ENCODE measurements around the gene CTAGE4. TPM values are rescaled to one million over a fixed set of nuclear protein-coding genes. Genes with fewer than 3 reads are reported as not detected.

CTAGE4 gene
- 1.7 TPM in 1 of 2 replicates, not detected in the other for total RNA-seq

GRCh38 chr7:144183166-144183565 is at the start of gene CTAGE4:
TSS of gene CTAGE4 (plus strand) at chr7:144183466. CDS start at chr7:144183504, 38 bp downstream.

GRCh38 chr7:144195212-144195872 is 12.1 kb downstream of the CTAGE4 start, which contains the start of gene ARHGEF35:
TSS of gene ARHGEF35 (minus strand) at chr7:144195833. CDS start at chr7:144188383, 7,450 bp downstream.

Other genes starting within 250 kb of the CTAGE4 start
- not detected in 2 replicates for gene OR2F2, start 248.2 kb upstream of the CTAGE4 start, total RNA-seq
- under 0.01 TPM in 1 of 2 replicates, not detected in the other for gene OR2F1, start 228.6 kb upstream of the CTAGE4 start, total RNA-seq
- under 0.01 TPM in 1 of 2 replicates, not detected in the other for gene OR6B1, start 183.1 kb upstream of the CTAGE4 start, total RNA-seq
- gene OR2A5, start 134.5 kb upstream of the CTAGE4 start, total RNA-seq, result not detected in 2 replicates
- gene OR2A25, start 113.7 kb upstream of the CTAGE4 start, total RNA-seq, result not detected in 2 replicates
- not detected in 2 replicates for gene OR2A12, start 97.2 kb upstream of the CTAGE4 start, total RNA-seq
- gene OR2A2, start 73.9 kb upstream of the CTAGE4 start, total RNA-seq, result not detected in 2 replicates
- not detected in 2 replicates for gene OR2A14, start 60.3 kb upstream of the CTAGE4 start, total RNA-seq
- 1.5 and 2.1 TPM in 2 replicates for gene ARHGEF35, start 12.4 kb downstream of the CTAGE4 start, total RNA-seq
- under 0.01 TPM in 1 of 2 replicates, not detected in the other for gene OR2A42, start 56.1 kb downstream of the CTAGE4 start, total RNA-seq
- gene OR2A7, start 81.3 kb downstream of the CTAGE4 start, total RNA-seq, result 0.12 TPM in 1 of 2 replicates, not detected in the other
- 0.44 TPM in 1 of 2 replicates, not detected in the other for gene CTAGE8, start 85.8 kb downstream of the CTAGE4 start, total RNA-seq
- gene OR2A1, start 129.0 kb downstream of the CTAGE4 start, total RNA-seq, result not detected in 2 replicates
- 1.3 and 3.4 TPM in 2 replicates for gene ARHGEF5, start 171.9 kb downstream of the CTAGE4 start, total RNA-seq
- gene NOBOX, start 220.2 kb downstream of the CTAGE4 start, total RNA-seq, result not detected in 2 replicates

Measured in uterine smooth muscle cell (primary cell).